Ishikawa (cell line): Measurements from ENCODE around the gene TCEAL1.

Experiments
- CEBPB ChIP-seq: IDR thresholded peaks from 2 replicates; pipeline ENCODE4 v1.6.1; 2012
- CREB1 ChIP-seq: IDR thresholded peaks from 2 replicates; pipeline ENCODE4 v1.6.1; 2012; ENCODE audit warnings: low read depth
- EGR1 ChIP-seq: IDR thresholded peaks from 2 replicates; pipeline ENCODE4 v1.6.1; 2012
- EP300 ChIP-seq: IDR thresholded peaks from 2 replicates; pipeline ENCODE4 v1.6.1; 2012; ENCODE audit warnings: borderline replicate concordance
- FOXM1 ChIP-seq: IDR thresholded peaks from 2 replicates; pipeline ENCODE4 v1.6.1; 2012; ENCODE audit warnings: low read depth, borderline replicate concordance
- NFIC ChIP-seq: IDR thresholded peaks from 2 replicates; pipeline ENCODE4 v1.6.1; 2012
- RAD21 ChIP-seq: IDR thresholded peaks from 2 replicates; pipeline ENCODE4 v1.6.1; 2012; ENCODE audit warnings: low read depth
- TAF1 ChIP-seq: IDR thresholded peaks from 2 replicates; pipeline ENCODE4 v1.6.1; 2012; ENCODE audit warnings: low read depth, mild to moderate bottlenecking
- TCF12 ChIP-seq: IDR thresholded peaks from 2 replicates; pipeline ENCODE4 v1.6.1; 2012; ENCODE audit warnings: low read depth
- TEAD4 ChIP-seq: IDR thresholded peaks from 2 replicates; pipeline ENCODE4 v1.6.1; 2012
- YY1 ChIP-seq: IDR thresholded peaks from 2 replicates; pipeline ENCODE4 v1.6.1; 2012; ENCODE audit warnings: low read depth
- ZBTB7A ChIP-seq: IDR thresholded peaks from 2 replicates; pipeline ENCODE4 v1.6.1; 2012; ENCODE audit warnings: low read depth
- TF ChIP-seq, protein P1 (sequence below): IDR thresholded peaks from 2 replicates; pipeline ENCODE4 v1.6.1; 2012
- TF ChIP-seq, protein P2 (sequence below): IDR thresholded peaks from 2 replicates; pipeline ENCODE4 v1.6.1; 2012; ENCODE audit warnings: low read depth, mild to moderate bottlenecking
- TF ChIP-seq, protein P3 (sequence below): IDR thresholded peaks from 2 replicates; pipeline ENCODE4 v1.6.1; 2012

The TCEAL1 gene

DNA sequence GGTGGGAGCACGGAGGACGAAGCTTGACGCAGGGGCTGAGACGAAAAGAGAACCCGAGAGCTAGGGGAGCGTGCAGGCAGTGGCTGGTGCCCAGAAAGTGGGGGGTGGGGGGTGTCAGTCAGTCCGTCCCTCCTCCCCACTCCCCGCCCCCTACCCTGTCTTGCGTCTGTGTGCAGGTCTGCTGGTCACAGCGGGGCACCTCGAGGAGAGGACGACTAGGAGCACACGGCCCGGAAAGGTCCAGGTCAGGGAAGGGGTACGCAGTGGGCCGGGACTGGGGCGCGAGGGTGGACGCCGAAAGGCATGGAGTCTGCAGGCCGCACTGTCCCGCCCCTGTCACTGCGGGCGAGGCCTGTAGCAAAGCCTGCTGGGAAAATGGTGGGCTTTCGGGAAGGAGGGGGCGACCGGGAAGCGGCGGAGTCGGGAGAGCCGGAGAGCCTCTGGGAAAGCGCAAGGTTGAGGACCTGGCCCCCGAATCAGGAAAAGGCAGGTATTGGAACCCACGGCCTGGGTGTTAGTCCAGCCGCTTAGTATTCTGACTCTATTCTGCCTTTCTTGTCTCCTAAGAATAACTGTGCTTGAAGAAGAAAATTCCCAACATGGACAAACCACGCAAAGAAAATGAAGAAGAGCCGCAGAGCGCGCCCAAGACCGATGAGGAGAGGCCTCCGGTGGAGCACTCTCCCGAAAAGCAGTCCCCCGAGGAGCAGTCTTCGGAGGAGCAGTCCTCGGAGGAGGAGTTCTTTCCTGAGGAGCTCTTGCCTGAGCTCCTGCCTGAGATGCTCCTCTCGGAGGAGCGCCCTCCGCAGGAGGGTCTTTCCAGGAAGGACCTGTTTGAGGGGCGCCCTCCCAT is 769 bp downstream of the TCEAL1 start:
- TF ChIP-seq, protein P1, sequence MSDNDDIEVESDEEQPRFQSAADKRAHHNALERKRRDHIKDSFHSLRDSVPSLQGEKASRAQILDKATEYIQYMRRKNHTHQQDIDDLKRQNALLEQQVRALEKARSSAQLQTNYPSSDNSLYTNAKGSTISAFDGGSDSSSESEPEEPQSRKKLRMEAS: peak; percentile 60
- no peak for TF ChIP-seq EGR1
- peak; percentile 67; the same call in 1 of the 2 replicates for TF ChIP-seq YY1
- no peak for TF ChIP-seq CREB1
- no peak for TF ChIP-seq TEAD4
- peak; percentile 82 for TF ChIP-seq ZBTB7A
- 0 out of 2 replicates have a peak, but pooled peaks have one; percentile 9 for TF ChIP-seq TCF12
- TF ChIP-seq TAF1: peak; percentile 43
- TF ChIP-seq RAD21: peak; percentile 15; the same call in 1 of the 2 replicates

DNA sequence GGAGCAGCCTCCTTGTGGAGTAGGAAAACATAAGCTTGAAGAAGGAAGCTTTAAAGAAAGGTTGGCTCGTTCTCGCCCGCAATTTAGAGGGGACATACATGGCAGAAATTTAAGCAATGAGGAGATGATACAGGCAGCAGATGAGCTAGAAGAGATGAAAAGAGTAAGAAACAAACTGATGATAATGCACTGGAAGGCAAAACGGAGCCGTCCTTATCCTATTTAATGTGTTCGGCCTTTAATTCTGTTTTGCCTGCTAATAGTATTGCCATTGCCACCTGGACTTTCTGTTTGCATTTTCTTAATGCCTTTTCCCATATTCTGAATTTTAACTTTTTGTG is 1.4 kb downstream of the TCEAL1 start:
- TF ChIP-seq, protein P2, sequence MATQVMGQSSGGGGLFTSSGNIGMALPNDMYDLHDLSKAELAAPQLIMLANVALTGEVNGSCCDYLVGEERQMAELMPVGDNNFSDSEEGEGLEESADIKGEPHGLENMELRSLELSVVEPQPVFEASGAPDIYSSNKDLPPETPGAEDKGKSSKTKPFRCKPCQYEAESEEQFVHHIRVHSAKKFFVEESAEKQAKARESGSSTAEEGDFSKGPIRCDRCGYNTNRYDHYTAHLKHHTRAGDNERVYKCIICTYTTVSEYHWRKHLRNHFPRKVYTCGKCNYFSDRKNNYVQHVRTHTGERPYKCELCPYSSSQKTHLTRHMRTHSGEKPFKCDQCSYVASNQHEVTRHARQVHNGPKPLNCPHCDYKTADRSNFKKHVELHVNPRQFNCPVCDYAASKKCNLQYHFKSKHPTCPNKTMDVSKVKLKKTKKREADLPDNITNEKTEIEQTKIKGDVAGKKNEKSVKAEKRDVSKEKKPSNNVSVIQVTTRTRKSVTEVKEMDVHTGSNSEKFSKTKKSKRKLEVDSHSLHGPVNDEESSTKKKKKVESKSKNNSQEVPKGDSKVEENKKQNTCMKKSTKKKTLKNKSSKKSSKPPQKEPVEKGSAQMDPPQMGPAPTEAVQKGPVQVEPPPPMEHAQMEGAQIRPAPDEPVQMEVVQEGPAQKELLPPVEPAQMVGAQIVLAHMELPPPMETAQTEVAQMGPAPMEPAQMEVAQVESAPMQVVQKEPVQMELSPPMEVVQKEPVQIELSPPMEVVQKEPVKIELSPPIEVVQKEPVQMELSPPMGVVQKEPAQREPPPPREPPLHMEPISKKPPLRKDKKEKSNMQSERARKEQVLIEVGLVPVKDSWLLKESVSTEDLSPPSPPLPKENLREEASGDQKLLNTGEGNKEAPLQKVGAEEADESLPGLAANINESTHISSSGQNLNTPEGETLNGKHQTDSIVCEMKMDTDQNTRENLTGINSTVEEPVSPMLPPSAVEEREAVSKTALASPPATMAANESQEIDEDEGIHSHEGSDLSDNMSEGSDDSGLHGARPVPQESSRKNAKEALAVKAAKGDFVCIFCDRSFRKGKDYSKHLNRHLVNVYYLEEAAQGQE: no peak
- TF ChIP-seq EP300: no peak
- TF ChIP-seq TEAD4: no peak
- TF ChIP-seq CEBPB: no peak
- TF ChIP-seq CREB1: no peak
- TF ChIP-seq, protein P1: no peak
- TF ChIP-seq, protein P3, sequence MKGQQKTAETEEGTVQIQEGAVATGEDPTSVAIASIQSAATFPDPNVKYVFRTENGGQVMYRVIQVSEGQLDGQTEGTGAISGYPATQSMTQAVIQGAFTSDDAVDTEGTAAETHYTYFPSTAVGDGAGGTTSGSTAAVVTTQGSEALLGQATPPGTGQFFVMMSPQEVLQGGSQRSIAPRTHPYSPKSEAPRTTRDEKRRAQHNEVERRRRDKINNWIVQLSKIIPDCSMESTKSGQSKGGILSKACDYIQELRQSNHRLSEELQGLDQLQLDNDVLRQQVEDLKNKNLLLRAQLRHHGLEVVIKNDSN: no peak
- TF ChIP-seq TCF12: no peak
- no peak for TF ChIP-seq EGR1
- no peak for TF ChIP-seq FOXM1
- TF ChIP-seq YY1: no peak
- TF ChIP-seq NFIC: no peak
- no peak for TF ChIP-seq ZBTB7A
- no peak for TF ChIP-seq TAF1
- no peak for TF ChIP-seq RAD21

DNA sequence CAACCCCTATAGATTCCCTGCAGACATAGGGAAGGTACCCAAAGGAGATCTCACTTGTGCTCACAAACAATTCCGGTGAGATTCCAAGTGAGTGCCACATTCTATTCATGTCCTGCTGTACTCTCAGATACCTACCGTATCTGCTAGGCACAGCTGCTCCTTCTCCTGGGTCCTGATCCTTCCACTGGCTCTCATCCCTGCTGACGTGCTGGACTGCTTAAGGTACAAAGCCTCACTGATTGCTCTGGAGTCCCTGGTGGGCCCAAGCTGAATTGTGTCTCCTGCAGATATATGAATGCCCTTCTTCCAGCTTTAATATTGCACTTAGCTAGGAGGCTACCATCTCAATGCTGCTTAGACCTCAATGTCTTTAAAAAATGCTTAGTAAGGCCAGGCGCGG is 2.4 kb downstream of the TCEAL1 start:
- no peak for TF ChIP-seq FOXM1
- TF ChIP-seq, protein P3: no peak
- TF ChIP-seq TEAD4: no peak
- TF ChIP-seq CEBPB: no peak
- TF ChIP-seq RAD21: no peak
- TF ChIP-seq CREB1: no peak
- no peak for TF ChIP-seq ZBTB7A
- TF ChIP-seq, protein P1: no peak
- TF ChIP-seq, protein P2: no peak
- no peak for TF ChIP-seq TAF1

DNA sequence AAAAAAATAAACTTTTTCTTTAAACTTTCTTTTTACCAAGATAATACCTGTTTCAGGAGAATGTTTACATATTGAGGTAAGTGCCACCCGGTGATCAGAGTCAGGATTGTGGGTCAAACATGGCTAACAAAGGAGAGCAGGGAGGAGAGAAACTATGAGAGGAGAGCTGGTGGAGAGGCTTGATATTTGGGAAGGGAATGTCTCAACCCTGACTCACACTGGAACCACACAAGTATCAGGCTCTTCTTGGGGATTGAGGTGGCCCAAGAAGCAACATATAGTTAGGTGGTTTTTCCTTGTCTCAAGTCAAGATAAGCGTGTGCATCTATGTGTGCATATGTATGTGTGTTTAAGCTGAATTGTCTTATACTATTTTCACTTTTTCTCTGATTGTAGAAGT is 6.7 kb downstream of the TCEAL1 start:
- TF ChIP-seq ZBTB7A (no peak), TEAD4 (no peak), YY1 (no peak), RAD21 (no peak), CREB1 (no peak), FOXM1 (no peak), NFIC (no peak), TCF12 (no peak), TAF1 (no peak), EGR1 (no peak), EP300 (no peak), CEBPB (no peak)
- TF ChIP-seq, protein P3: no peak
- TF ChIP-seq, protein P2: no peak
- TF ChIP-seq, protein P1: no peak
